H7 (cell line): ENCODE data around the gene GNAZ. TPM values are rescaled to one million over a fixed set of nuclear protein-coding genes. Genes with fewer than 3 reads are reported as not detected.

Experiments used
- DNase-seq: peaks from one replicate; pipeline ENCODE4 v3.0.0; 2012
- H3K27me3 ChIP-seq: 2 replicates; pipeline ENCODE4 v1.6.0; 2011; ENCODE audit warnings: mild to moderate bottlenecking, low read length; ENCODE audit not compliant: control insufficient read depth, insufficient read depth
- H3K36me3 ChIP-seq: replicated peaks from 2 replicates; pipeline ENCODE4 v1.5.1; 2011; ENCODE audit warnings: low read length; ENCODE audit not compliant: control insufficient read depth, insufficient read depth
- H3K4me3 ChIP-seq: 2 replicates; pipeline ENCODE4 v1.5.1; 2011; ENCODE audit warnings: low read depth, mild to moderate bottlenecking, control low read depth, low read length, moderate library complexity; ENCODE audit not compliant: insufficient read depth
- total RNA-seq: library from RNA; depleted of rRNA; stranded (reverse); fragments of >200 nt; shearing (Covaris generic); gene quantifications from 2 replicates; pipeline ENCODE4 v1.2.3, GENCODE V29; 2014

The GNAZ gene
- total RNA-seq, 1 experiment from 2014 or later: 18.0 TPM

- no peak overlapping the region for H3K4me3 ChIP-seq
- no peaks in the 10 kb centered on the region for H3K27me3 ChIP-seq
- no peaks in the 10 kb centered on the region for H3K36me3 ChIP-seq
- peak; percentile 6 for DNase-seq
Measured at GRCh38 chr22:23054531-23055257, 15.6 kb upstream of the GNAZ start.

GRCh38 chr22:23055449-23056179, 14.7 kb upstream of the GNAZ start:
- Histone ChIP-seq H3K27me3 (no peaks in the 10 kb centered on the region), H3K36me3 (no peaks in the 10 kb centered on the region), H3K4me3 (no peak overlapping the region)
- DNase-seq: peak; percentile 4

GRCh38 chr22:23057331-23057730, 13.0 kb upstream of the GNAZ start:
- Histone ChIP-seq H3K27me3 (no peaks in the 10 kb centered on the region), H3K36me3 (no peaks in the 10 kb centered on the region), H3K4me3 (no peak overlapping the region)
- DNase-seq: no peak

GRCh38 chr22:23058063-23058462, 12.3 kb upstream of the GNAZ start:
- Histone ChIP-seq H3K27me3 (no peaks in the 10 kb centered on the region), H3K4me3 (no peak overlapping the region), H3K36me3 (no peaks in the 10 kb centered on the region)
- DNase-seq: peak; percentile 46

- Histone ChIP-seq H3K27me3 (no peaks in the 10 kb centered on the region), H3K36me3 (no peaks in the 10 kb centered on the region), H3K4me3 (no peak overlapping the region)
- DNase-seq: peak; percentile 4
Measured at GRCh38 chr22:23058481-23059283, 11.6 kb upstream of the GNAZ start.

GRCh38 chr22:23059284-23059948, 10.9 kb upstream of the GNAZ start:
- DNase-seq: peak; percentile 9
- Histone ChIP-seq H3K27me3 (no peaks in the 10 kb centered on the region), H3K4me3 (no peak overlapping the region), H3K36me3 (no peaks in the 10 kb centered on the region)

- peak; percentile 11 for DNase-seq
- Histone ChIP-seq H3K27me3 (no peaks in the 10 kb centered on the region), H3K4me3 (no peak overlapping the region), H3K36me3 (no peaks in the 10 kb centered on the region)
Measured at GRCh38 chr22:23060612-23061400, 9.5 kb upstream of the GNAZ start.

GRCh38 chr22:23061471-23062280, 8.6 kb upstream of the GNAZ start:
- no peaks in the 10 kb centered on the region for H3K27me3 ChIP-seq
- peak; percentile 5 for DNase-seq
- no peaks in the 10 kb centered on the region for H3K36me3 ChIP-seq
- H3K4me3 ChIP-seq: no peak overlapping the region

- peaks cover 4% of the 10 kb centered on the region for H3K27me3 ChIP-seq
- peak; percentile 5 for DNase-seq
- no peaks in the 10 kb centered on the region for H3K36me3 ChIP-seq
- no peak overlapping the region for H3K4me3 ChIP-seq
Measured at GRCh38 chr22:23062616-23063538, 7.4 kb upstream of the GNAZ start.

- Histone ChIP-seq H3K27me3 (peaks cover 5% of the 10 kb centered on the region), H3K4me3 (no peak overlapping the region), H3K36me3 (no peaks in the 10 kb centered on the region)
- DNase-seq: peak; percentile 11
Measured at GRCh38 chr22:23063539-23064380, 6.6 kb upstream of the GNAZ start.

- no peak overlapping the region for H3K4me3 ChIP-seq
- peak; percentile 13 for DNase-seq
- no peaks in the 10 kb centered on the region for H3K36me3 ChIP-seq
- peaks cover 13% of the 10 kb centered on the region for H3K27me3 ChIP-seq
Measured at GRCh38 chr22:23064381-23065068, 5.8 kb upstream of the GNAZ start.
